ENCODE measurements around the gene ABO. TPM values are rescaled to one million over a fixed set of nuclear protein-coding genes. Genes with fewer than 3 reads are reported as not detected.
"Not testable (repeated sequence)": the region's sequence is repeated elsewhere in the genome, so short reads cannot be mapped to it uniquely, and the experiment has no call there.

Gene ABO
- total RNA-seq, 1 experiment from 2014 or later = not detected

DNA sequence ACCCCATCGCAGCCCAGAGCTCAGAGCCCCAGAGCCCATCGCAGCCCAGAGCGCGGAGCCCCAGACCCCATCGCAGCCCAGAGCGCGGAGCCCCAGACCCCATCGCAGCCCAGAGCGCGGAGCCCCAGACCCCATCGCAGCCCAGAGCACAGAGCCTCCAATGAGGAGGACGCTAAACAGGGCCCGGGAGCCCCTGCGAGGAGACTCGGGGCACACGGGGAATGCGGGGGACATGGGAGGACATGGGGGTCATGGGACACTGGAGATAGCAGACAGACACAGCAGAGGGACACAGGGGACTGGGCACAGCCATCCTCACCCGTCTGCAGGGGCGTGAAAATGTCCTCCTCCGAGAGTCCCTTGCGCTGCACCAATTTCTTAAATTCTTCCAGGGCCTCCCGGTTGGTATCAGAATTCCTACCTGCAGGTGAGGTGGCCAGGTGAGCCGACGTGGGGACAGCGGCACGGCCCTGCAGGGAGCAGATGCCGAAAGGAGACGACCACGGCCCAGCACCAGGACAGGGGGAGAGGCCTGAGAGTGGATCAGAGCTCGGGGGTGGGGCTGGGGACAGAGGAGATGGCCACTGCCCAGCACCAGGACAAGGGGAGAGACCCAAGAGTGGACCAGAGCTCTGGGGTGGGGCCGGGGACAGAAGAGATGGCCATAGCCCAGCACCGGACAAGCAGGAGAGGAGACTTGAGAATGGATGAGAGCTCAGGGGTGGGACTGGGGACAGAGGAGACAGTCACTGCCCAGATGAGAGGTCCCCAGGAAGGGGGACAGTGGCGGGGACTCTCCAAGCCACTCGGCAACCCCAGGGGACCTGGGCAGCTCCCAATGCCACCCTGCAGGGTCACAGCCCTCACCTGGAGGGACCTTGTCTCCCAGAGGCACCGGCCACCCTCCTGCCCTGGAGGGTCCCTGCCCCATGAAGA, 68.7 kb downstream of the ABO start:
- 0 out of 2 replicates have a peak, but pooled peaks cover 2% of the 10 kb centered on the region for H3K27me3 ChIP-seq (ENCODE audit: control insufficient read depth, insufficient read depth, low read length)
- no peaks in the 10 kb centered on the region for H3K36me3 ChIP-seq (replicated peaks; ENCODE audit: control insufficient read depth, insufficient read depth, low read length)
- DNase-seq = no peak
- no peak overlapping the region for H3K4me3 ChIP-seq (ENCODE audit: insufficient read depth, low read depth, low read length)

DNA sequence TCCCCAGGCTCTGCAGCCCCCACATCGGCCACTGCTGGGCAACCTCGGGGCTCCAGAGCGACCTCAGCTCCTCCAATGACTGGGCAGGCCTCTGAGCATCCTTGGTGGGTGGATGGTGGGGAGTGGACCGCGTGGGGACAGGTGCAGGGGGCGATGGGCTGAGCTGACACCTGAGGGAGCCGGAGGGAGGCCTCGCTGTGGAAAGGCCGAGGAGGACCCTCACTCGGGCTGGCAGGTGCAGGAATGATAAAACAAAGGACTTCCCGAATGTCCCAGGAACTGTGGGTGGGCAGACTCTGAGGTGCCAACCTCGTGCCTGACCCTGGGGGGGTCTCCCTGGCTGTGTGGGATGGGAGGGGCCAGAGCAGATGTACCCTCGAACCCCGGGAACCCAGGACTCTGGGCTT, 69.5 kb downstream of the ABO start:
- DNase-seq; H3K36me3 ChIP-seq (replicated peaks; ENCODE audit: control insufficient read depth, insufficient read depth, low read length); H3K4me3 ChIP-seq (ENCODE audit: insufficient read depth, low read depth, low read length); H3K27me3 ChIP-seq (ENCODE audit: control insufficient read depth, insufficient read depth, low read length): not testable (repeated sequence)

Other genes starting within 250 kb of the ABO start
- 131 and 133 TPM in 2 replicates for gene GTF3C5, start 244.2 kb downstream of the ABO start, total RNA-seq (2014; rRNA removed; shearing (Covaris generic))
- gene CEL, start 213.2 kb downstream of the ABO start, total RNA-seq (2014; rRNA removed; shearing (Covaris generic)) = 0.87 and 1.7 TPM in 2 replicates
- gene RALGDS, start 154.0 kb downstream of the ABO start, total RNA-seq (2014; rRNA removed; shearing (Covaris generic)) = 24.4 and 24.6 TPM in 2 replicates
- gene GBGT1, start 111.3 kb downstream of the ABO start, total RNA-seq (2014; rRNA removed; shearing (Covaris generic)) = 6.8 and 7.5 TPM in 2 replicates
- not detected in 2 replicates for gene OBP2B, start 66.0 kb downstream of the ABO start, total RNA-seq (2014; rRNA removed; shearing (Covaris generic))
- gene SURF6, start 61.0 kb upstream of the ABO start, total RNA-seq (2014; rRNA removed; shearing (Covaris generic)) = 42.0 and 45.2 TPM in 2 replicates
- gene MED22, start 72.9 kb upstream of the ABO start, total RNA-seq (2014; rRNA removed; shearing (Covaris generic)) = 61.0 and 64.6 TPM in 2 replicates
- gene RPL7A, start 73.0 kb upstream of the ABO start, total RNA-seq (2014; rRNA removed; shearing (Covaris generic)) = 2,813 and 2,948 TPM in 2 replicates
- gene SURF1, start 81.3 kb upstream of the ABO start, total RNA-seq (2014; rRNA removed; shearing (Covaris generic)) = 30.6 and 31.8 TPM in 2 replicates
- gene SURF2, start 81.3 kb upstream of the ABO start, total RNA-seq (2014; rRNA removed; shearing (Covaris generic)) = 25.8 and 28.1 TPM in 2 replicates
- 174 and 181 TPM in 2 replicates for gene SURF4, start 100.9 kb upstream of the ABO start, total RNA-seq (2014; rRNA removed; shearing (Covaris generic))
- 0.17 and 0.41 TPM in 2 replicates for gene STKLD1, start 101.2 kb upstream of the ABO start, total RNA-seq (2014; rRNA removed; shearing (Covaris generic))
- 28.5 and 33.5 TPM in 2 replicates for gene REXO4, start 142.8 kb upstream of the ABO start, total RNA-seq (2014; rRNA removed; shearing (Covaris generic))
- 2.8 and 5.5 TPM in 2 replicates for gene ADAMTS13, start 147.2 kb upstream of the ABO start, total RNA-seq (2014; rRNA removed; shearing (Covaris generic))
- 9.5 and 11.3 TPM in 2 replicates for gene CACFD1, start 184.8 kb upstream of the ABO start, total RNA-seq (2014; rRNA removed; shearing (Covaris generic))
- gene SLC2A6, start 203.9 kb upstream of the ABO start, total RNA-seq (2014; rRNA removed; shearing (Covaris generic)) = 13.8 and 18.2 TPM in 2 replicates
- not detected in 2 replicates for gene MYMK, start 249.8 kb upstream of the ABO start, total RNA-seq (2014; rRNA removed; shearing (Covaris generic))